Measurements from ENCODE around the gene HPRT1. TPM values are rescaled to one million over a fixed set of nuclear protein-coding genes. Genes with fewer than 3 reads are reported as not detected.

HPRT1 gene
- total RNA-seq, 2 experiments from 2014 or later: 109 to 111 TPM

DNA sequence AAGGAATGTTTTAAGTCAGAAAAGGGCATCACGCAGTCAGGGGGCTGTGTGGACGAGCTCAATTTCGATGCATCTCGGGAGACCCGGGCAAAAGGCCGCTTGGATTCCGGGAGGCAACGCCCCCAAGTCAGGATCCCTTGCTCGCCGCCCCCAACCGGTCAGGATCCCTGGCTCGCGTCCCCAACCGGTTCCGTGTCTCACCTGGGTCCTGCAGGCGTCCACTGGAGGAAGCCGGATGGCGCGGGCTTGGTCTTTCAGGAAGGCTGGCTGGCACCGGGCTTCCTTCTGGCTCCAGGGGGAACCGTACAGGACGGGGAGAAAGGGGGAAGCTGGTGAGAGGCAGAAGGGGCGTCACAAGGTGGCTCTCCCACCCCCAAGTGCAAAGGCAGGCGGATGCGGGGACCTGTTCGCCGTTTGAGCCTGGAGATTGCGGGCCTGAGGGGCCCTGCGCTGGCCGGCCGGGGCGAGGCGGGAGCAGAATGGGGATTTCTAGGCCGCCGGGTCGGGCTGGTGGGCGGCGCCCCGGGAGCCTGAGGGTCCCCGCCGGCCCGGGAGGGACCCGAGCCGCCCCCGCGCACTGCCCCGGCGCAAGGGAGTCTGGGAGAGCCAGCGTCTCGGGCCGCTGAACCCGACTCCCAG is 84.7 kb downstream of the HPRT1 start:
- Mint-ChIP-seq H3K4me3 (no peak overlapping the region), H3K36me3 (peaks cover 3% of the 10 kb centered on the region), H3K27me3 (peaks cover 55% of the 10 kb centered on the region), H3K27ac (no peak overlapping the region), H3K4me1 (peaks cover 17% of the 10 kb centered on the region), H3K9me3 (no peaks in the 10 kb centered on the region)
- no peak for DNase-seq

DNA sequence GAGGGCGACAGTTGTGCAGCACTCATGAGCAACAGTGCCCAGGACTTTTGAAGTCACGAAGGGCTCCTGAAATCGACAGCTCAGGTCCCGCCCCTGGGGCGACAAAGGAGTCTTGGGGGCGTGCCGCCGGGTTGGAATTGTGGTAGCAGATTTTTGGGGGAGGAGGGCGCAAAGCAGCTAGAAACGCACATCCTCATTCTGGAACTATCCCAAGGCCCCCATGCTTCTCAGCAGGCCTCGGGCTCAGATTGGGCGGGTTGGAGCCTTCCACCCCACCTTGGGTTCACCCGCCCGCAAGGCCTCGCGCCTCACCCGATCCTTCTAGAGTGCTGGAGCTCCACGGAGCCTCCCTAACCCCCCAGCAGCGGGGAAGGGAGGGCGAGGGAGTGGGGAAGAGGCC is 85.5 kb downstream of the HPRT1 start:
- no peak for DNase-seq
- H3K4me1 Mint-ChIP-seq: peaks cover 25% of the 10 kb centered on the region
- H3K36me3 Mint-ChIP-seq: peaks cover 3% of the 10 kb centered on the region
- no peaks in the 10 kb centered on the region for H3K9me3 Mint-ChIP-seq
- H3K27ac Mint-ChIP-seq: no peak overlapping the region
- peaks cover 63% of the 10 kb centered on the region for H3K27me3 Mint-ChIP-seq
- H3K4me3 Mint-ChIP-seq: no peak overlapping the region

DNA sequence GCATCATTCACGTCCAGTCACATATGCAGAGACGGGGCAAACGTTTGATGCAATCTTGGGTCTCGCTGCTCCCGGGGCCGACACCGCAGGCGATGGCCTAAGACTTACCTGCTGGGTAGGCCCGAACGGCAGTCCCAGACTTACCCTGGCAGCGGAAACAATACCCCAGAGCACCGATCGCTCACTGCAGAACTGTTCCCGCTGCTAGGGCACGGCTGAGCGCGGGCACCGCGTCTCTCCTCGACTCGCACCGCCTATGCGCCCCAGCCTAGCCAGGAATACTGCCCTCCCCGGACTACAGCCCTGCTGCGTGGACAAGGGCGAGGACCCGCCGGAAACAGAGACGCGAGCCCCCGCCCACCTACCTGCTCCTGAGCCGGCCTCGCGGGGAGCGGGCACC is 86.2 kb downstream of the HPRT1 start:
- H3K9me3 Mint-ChIP-seq: no peaks in the 10 kb centered on the region
- H3K27me3 Mint-ChIP-seq: peaks cover 67% of the 10 kb centered on the region
- no peak overlapping the region for H3K27ac Mint-ChIP-seq
- H3K4me3 Mint-ChIP-seq: no peak overlapping the region
- peaks cover 3% of the 10 kb centered on the region for H3K36me3 Mint-ChIP-seq
- DNase-seq: no peak
- H3K4me1 Mint-ChIP-seq: peaks cover 27% of the 10 kb centered on the region

DNA sequence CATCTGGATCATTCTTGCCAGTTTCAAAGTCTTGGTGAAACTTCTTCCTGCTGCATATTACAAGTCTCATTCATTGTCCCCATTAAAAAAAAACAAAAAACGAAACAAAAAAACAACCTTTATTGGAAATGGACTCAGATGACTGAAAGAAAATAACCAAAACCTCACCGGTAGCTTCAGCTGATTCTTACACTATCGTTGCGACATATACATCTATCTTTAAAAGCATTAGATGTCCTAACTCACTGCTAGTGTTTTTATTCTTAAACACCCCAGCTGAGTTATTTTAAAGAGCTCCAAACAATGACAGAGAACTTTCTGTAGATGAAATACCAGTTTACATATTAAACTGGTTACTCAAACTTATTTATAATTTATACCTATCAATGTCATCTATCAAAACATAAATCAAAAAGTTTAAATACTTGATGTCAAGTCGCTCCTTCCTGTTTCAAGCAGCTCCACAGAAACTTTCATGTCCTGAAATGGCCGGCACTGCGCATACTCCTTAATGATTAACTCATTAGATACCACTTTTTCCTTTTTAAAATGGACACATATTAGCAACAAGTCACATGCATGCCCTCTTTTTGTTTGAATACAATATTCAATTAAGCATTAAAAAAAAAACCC is 87.2 kb downstream of the HPRT1 start:
- peaks cover 77% of the 10 kb centered on the region for H3K27me3 Mint-ChIP-seq

DNA sequence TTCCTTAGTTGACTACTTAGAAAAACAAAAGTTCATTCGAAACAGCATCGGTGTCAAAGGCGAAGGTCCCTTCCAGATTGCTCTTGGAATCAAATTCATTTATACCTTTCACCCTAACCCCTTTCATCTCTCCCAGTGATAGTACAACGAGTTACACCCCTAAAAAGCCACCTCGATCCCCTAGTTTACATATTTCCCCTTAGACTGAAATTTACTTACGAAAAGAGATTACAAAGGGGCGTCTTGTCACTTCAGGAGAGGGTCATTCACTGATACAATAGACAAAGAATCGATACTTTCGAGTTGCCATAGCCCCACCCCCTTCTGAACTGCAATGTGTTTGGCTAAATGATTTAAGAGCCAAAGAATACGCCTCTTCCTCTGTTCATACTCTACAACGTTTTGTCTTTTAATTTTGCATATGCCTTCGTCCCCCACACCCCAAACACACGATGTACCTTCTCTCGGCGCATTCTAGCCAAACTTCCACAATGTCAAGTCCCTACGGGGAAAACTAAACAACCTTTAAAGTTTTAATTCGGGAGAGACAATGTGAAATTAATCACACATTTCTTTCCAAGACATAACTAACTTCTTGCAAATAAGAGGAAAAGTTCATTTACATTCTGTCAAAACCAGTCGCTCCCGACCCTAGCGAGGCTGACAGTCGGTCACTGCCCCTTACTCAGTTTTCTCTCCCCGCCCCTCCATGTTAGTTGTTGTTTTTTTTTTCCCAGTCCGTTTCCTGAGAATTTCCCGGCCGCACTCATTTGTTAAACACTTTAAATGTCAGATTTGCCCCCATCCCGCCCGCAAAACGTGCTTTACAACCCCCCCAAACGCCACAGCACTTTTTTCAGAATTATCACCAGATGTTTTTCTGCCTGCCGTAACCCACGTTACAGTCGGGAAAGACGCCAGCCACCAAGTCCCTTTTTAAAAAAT is 88.6 kb downstream of the HPRT1 start:
- H3K4me3 Mint-ChIP-seq: peak overlapping the region; percentile 86
- H3K36me3 Mint-ChIP-seq: peaks cover 3% of the 10 kb centered on the region
- peak overlapping the region; percentile 89 for H3K27ac Mint-ChIP-seq
- H3K4me1 Mint-ChIP-seq: peaks cover 21% of the 10 kb centered on the region
- no peak for DNase-seq
- H3K9me3 Mint-ChIP-seq: no peaks in the 10 kb centered on the region
- H3K27me3 Mint-ChIP-seq: peaks cover 79% of the 10 kb centered on the region

More for the DNA sequence above, 87.2 kb downstream of the HPRT1 start:
- H3K27ac Mint-ChIP-seq: no peak overlapping the region
- H3K4me3 Mint-ChIP-seq: no peak overlapping the region
- DNase-seq: no peak
- H3K4me1 Mint-ChIP-seq: peaks cover 27% of the 10 kb centered on the region
- H3K9me3 Mint-ChIP-seq: no peaks in the 10 kb centered on the region
- H3K36me3 Mint-ChIP-seq: peaks cover 3% of the 10 kb centered on the region

Other genes starting within 250 kb of the HPRT1 start
- gene CCDC160, start 223.0 kb upstream of the HPRT1 start, total RNA-seq: under 1 TPM in 1 of 2 experiments, not detected in 1; 0.12 TPM
- 10 to 100 TPM; 70.3 to 74.9 TPM for gene PHF6, start 86.9 kb upstream of the HPRT1 start, total RNA-seq
- not detected for gene PLAC1, start 198.3 kb downstream of the HPRT1 start, total RNA-seq